ENCODE measurements around the gene RGS19. TPM values are rescaled to one million over a fixed set of nuclear protein-coding genes. Genes with fewer than 3 reads are reported as not detected.
A peak's percentile ranks its signal among the peaks of the same experiment; 100 is the strongest.

Gene RGS19
- total RNA-seq, 2 donors from 2014 or later: 18.0 to 19.1 TPM

GRCh38 chr20:64069209-64069613 lies 10.1 kb downstream of the RGS19 start:
- intact Hi-C loops (cut with DNase I): no loop called here
- no peak for DNase-seq (ENCODE audit: low spot score)

GRCh38 chr20:64068386-64069208 lies 10.7 kb downstream of the RGS19 start:
- DNase-seq (ENCODE audit: low spot score): no peak
- intact Hi-C loops (cut with DNase I): no loop called here

- intact Hi-C loops (cut with DNase I): no loop called here
- DNase-seq (ENCODE audit: low spot score): no peak
Observed at GRCh38 chr20:64067733-64068307, 11.5 kb downstream of the RGS19 start.

- intact Hi-C loops (cut with DNase I): no loop called here
Observed at GRCh38 chr20:64067005-64067632, 12.2 kb downstream of the RGS19 start.

GRCh38 chr20:64065974-64066343 lies 13.4 kb downstream of the RGS19 start:
- DNase-seq (ENCODE audit: low spot score): no peak
- intact Hi-C loops (cut with DNase I): no loop called here

More at GRCh38 chr20:64067005-64067632, 12.2 kb downstream of the RGS19 start:
- DNase-seq (ENCODE audit: low spot score): no peak

DNA sequence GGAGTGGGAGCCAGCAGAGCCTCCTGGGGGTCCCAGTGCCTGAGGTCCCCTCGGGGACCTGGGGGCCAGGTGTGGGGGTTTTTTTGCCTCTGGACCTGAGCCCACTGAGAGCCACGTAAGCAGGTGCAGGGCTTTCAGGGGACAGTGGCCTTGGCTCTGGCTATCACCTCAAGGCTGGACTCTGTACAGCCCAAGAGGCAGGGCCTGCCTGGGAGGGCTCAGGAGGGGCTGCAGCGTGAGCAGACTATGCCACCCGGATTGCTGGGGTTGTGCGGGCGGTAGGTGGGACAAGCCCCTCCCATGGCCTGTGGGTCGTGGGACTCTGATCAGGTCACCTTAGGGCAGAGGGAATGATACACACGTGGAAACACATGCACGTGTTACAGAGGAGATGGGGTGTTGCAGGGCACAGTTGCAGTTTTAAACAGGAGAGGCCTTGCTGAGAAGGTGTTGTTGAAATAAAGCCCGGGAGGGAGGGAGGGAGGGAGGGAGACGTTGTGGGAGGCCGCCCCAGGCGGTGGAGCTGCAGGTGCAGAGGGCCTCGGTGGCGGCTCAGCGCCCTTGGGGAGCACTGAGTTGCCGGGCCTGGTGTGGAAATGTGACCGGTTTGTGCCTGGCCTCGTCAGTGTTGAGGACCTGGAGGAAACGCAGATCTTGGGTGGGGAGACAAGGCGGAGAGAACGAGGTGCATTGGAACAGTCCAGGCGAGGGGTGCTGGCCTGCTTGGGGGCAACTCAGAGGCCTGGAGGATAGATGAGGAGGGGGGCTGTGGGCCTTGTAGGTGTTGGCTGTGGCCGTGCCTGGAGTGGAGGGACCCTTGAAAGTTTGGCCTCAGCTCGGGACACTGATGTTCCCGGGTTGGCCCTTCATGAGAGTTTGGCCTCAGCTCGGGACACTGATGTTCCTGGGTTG lies 14.0 kb downstream of the RGS19 start:
- no peak for DNase-seq (ENCODE audit: low spot score)
- intact Hi-C loops (cut with DNase I): no loop called here

DNA sequence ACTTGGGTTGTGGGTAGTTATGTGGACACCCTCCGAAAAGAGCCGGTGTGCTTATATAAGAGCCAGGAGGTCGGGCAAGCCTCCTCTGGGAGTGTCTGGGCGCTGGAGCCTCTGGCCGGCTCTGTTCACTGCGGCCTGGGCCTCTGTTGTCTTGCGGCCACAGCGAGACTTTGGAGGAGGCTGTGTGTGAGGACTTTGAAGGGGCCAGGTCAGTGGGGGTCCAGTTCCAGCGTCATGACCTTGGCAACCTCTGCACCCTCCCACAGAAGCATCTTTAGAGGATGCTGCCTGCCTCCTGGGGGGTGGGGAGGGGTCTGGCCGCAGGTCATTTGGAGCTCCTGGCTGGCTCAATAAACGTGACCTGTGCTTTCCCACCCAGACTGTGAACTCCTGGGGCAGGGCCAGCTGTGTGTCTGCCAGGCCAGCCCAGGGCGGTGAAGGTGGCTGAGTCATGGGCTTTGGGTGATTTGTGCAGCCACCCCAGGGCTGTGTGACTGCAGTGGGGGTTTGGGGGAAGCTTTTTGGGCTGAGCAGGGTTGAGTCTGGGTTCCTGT lies 15.1 kb downstream of the RGS19 start:
- intact Hi-C loops (cut with DNase I): no loop called here
- DNase-seq (ENCODE audit: low spot score): no peak

DNA sequence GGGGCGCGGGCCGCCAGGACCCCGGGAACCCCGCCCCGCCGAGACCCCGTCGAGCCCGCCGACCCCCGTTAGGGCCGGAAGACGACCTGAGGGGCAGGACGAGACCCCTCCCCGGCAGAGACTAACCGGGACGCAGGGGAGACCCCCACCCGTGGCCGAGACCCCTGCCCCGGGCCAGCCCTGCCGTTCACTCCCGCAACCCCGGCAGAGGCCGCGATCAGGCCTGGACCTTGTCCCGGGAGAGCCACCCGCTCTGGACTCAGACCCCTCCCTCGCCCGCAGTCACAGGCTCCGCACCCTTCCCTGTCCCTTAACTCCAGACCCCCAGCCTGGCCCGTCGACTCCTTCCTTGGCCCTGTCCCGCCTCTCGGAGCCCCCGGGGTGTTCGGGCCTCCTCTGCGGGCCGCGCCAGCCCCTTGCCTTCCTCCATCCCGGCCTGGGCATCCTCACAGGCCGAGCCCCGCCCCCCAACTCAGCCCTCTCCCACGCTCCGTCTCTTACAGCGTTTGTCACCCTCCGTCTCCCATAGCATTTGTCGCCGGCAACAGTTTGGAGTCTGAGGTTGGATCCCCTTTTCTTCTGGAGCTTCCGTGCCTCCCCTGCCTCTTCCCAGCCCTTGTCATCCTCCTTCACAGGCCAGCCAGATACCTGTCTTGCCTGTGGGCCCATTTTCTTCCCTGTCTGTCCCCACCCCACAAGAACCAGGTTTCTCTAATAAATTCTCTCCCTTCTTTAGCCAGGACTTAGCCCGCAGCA lies 15.8 kb downstream of the RGS19 start:
- no peak for DNase-seq (ENCODE audit: low spot score)
- intact Hi-C loops (cut with DNase I): no loop called here

DNA sequence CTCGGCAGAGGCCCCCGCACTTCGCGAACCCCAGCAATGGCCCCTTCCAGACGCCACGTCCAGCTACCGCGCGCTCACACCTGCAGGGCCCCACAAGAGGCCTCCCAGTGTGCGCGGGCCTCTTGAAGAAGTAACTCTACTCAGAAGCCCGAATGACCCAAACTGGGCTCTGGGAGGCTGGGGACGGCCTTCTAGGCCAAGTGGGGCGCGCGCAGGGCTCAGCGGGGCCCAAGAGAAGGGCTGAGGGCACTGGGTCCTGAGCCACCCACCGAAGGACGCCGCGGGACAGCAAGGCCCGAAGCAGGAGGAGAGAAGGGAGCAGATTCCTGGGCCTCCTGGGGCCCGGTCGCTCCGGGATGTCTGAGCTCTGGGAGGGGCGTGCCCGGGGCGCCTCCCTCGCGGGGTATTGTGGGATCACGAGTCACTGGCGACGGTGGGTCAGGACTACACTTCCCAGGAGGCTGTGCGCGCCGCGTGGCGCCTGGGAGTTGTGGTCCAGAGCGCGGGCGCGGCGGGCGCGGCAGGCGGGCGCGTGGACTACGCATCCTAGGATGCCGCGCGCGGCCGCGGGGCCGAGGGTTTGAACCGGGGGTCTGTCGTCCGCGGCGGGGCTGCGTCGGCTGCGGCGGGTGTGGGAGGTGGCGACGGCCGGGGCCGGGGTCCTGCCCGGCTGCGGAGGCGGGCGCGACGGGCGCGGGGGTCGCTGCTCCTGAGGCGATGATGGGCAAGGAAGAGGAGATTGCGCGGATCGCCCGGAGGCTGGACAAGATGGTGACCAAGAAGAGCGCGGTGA lies 16.5 kb downstream of the RGS19 start, which contains the start of gene TCEA2:
TSS of gene TCEA2 (plus strand) at position 603 of the 793 bp plus-strand sequence. CDS start at position 718, 115 bp downstream.
- peak; percentile 99 for DNase-seq (ENCODE audit: low spot score)
- intact Hi-C loops (cut with DNase I): no loop called here

- no peak for DNase-seq (ENCODE audit: low spot score)
- intact Hi-C loops (cut with DNase I): no loop called here
Observed at GRCh38 chr20:64062276-64062595, 17.1 kb downstream of the RGS19 start.

DNA sequence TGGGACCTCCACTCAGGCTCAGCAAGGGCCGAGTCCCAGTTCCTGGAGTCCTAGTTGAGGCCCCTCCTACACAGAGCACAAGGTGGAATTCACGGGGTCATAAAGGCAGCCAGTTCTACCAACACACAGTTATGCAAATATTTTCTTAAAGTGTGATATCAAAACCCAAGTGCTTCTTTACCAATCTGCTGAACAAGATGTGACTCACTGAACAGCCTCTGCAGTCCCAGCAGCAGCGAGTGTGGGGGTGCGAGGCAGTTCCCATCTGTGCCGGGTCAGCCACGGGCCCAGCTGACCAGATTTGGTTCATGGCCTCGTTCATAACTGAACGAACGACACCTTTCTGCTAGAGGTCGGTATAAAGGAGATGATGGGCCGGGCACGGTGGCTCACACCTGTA lies 20.8 kb downstream of the RGS19 start:
- DNase-seq (ENCODE audit: low spot score): no peak
- intact Hi-C loops (cut with DNase I): loop anchor here in 1 of 2 donors (5.0 kb wide), 1 partner anchor 1876 kb away; the partner anchor contains the start of gene MTG2

DNA sequence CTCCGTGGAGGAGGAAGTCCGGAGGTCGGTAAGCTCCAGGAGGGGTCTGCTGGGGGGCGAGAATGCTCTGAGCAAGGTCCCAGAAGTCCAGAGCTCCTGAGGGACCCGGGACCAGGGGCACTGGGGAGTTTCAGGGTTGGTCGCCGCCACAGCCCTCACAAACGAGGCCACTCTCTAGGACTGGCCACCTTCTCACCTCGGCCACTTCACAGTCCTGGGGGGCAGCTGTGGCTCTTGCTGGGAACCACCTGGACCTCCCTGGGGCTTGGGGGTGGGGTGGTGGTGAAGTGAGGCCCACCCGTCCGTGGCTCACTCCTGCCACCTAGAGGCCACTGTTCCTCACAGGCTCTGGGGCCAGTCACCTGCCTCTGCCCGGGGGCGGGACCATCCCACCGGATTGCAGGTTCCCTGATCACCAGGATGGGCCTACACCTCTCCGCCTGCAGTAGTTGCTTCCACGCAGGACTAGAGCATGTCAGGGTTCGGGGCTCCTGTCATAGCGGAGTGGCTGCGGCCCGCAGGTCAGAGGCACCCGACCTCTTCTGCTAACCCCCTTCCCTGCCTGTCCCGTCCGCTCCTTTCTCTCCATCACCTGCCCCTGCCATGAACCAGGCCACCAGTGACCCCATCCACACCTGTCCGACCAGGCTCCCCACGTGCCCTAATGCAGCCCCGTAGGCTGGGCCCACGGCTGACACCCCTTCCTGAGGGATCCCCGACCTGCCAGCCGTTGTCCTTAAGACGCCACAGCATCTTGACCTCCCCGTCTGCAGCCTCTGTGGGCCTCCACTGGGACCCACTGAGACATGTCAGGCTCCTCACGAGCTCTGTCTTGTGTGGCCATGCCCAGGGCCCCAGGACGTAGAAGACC lies 21.5 kb downstream of the RGS19 start:
- intact Hi-C loops (cut with DNase I): loop anchor here in 1 of 2 donors (1.0 to 5.0 kb wide), 2 partner anchors 26 to 1876 kb away; partner anchors contain the start of gene MTG2
- peak; percentile 93 for DNase-seq (ENCODE audit: low spot score)

DNA sequence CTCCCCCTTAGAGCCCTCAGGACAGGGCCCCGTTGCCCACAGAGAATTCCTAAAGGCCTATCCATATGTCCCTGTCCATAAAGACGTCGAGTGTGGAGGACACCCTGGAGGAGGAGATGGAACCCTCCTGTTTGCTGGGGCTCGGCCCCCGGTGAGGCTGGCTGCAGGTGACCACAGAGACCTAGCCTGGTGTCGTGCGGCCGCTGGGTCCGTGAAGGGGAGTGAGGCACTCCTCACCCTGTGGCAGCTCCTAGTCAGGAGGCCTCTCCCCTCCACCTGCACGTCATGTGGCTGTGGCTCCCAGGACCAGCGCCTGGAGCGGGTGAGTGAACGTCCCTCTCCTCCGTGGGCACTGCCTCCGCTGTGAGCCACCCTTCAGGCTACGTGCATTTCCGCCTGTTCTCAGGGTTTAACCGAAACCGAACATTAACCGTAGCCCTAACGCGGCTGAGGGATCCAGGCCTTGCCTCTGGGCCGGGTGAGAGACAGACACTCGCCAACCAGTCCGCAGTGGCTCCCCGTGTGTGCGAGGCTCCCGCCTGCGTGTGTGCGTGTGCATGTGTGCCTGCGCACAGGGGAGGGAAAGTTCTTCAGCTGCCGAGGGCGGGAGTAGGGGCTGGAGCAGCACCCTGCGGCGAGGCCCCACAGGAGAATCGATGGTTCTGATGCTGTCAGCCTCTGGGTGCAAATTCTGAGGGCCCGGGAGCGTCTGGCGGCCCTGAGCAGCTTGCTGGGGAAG lies 22.3 kb downstream of the RGS19 start:
- intact Hi-C loops (cut with DNase I): loop anchor here in 1 of 2 donors (1.0 to 5.0 kb wide), 2 partner anchors 25 to 1875 kb away; partner anchors contain the start of gene MTG2
- DNase-seq (ENCODE audit: low spot score): no peak

- intact Hi-C loops (cut with DNase I): loop anchor here in 1 of 2 donors (5.0 kb wide), 1 partner anchor 1874 kb away; the partner anchor contains the start of gene MTG2
- DNase-seq (ENCODE audit: low spot score): no peak
Observed at GRCh38 chr20:64056639-64056888, 22.8 kb downstream of the RGS19 start.

- no peak for DNase-seq (ENCODE audit: low spot score)
- intact Hi-C loops (cut with DNase I): loop anchor here in 1 of 2 donors (5.0 kb wide), 1 partner anchor 1874 kb away; the partner anchor contains the start of gene MTG2
Observed at GRCh38 chr20:64055893-64056638, 23.3 kb downstream of the RGS19 start.
